Stimulated activated CD4-positive, alpha-beta T cell treated with anti-CD3 and anti-CD28 coated beads, TNF-alpha, amount 100 ng/mL, for 4 hours (primary cell): ENCODE data around the gene SGSM2.

Experiments
- DNase-seq, 3 experiments: peaks; one replicate each; pipeline ENCODE4 v3.0.0-alpha.2; 2020; ENCODE audit warnings: low read depth in 3 of 3

Gene SGSM2

DNA sequence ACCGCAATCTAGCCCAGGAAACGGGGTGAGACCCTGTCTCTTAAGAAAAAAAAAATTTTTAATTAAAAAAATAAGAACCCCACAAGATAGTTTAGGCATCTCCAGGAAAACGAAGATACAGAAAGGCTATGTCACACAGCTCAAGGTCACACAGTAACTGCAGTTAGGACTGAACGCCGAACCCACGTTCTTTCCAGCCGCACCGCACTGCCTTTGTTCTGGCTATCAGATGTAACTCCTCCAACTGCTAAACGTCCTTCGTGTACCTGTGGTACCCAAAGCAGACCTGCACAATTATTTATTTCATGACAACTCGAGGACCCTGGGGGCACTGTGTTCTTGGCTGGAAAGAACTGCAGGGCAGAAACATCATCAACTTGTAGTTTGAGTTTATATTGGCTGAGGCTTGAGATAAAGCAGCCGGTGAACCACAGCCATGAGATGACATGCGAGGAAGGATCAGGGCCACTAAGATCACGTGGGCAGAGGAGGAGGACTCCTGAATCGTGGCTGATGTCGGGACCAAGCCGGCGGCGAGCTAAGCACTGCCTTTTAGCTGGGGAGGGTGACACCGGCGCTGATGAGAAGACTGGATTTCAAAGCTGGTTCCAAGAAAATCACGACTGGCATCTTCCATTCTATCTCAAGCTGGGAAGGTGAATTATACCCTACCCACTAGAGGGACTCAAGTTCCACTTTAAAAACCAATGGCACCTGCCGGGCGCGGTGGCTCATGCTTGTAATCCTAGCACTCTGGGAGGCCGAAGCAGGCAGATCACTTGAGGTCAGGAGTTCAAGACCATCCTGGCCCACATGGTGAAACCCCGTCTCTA lies 84.2 kb downstream of the SGSM2 start:
- DNase-seq = no peak

DNA sequence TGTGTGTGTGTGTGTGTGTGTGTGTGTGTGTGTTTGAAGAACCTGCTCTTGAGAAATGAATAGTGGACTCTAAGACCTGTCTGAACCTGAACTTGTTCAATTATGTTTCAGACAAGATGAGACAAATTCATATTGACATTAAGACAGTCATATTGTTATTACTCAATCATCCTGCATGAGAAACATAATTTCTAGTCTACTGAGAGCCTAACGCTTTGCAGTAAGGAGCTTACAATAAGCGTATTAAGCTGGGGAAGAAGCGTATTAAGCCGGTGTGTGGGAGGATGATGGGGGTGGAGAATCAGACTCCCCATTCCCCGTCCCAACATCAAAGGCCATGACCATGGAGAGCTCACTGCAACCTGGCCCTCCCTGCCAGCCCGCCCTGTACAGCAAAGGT lies 86.0 kb downstream of the SGSM2 start:
- no peak for DNase-seq

DNA sequence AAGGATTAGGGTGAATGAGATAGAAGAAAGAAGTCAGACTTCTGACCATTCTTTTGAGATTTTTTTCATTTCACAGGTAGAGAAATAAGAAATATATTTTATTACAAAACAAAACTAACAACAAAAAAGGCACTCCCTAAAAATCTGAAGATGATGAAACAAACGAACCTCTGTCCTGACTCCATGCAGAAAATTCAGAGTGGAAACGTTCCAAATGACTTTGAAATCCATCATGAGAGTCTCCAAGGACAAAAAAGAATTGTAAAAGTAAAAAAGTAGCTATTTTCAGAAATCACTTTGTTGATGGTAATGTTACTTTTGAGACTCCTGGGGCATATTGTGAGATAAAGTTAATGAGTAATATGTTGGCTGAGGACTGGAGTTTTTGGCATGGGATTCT lies 89.9 kb downstream of the SGSM2 start:
- no peak for DNase-seq

DNA sequence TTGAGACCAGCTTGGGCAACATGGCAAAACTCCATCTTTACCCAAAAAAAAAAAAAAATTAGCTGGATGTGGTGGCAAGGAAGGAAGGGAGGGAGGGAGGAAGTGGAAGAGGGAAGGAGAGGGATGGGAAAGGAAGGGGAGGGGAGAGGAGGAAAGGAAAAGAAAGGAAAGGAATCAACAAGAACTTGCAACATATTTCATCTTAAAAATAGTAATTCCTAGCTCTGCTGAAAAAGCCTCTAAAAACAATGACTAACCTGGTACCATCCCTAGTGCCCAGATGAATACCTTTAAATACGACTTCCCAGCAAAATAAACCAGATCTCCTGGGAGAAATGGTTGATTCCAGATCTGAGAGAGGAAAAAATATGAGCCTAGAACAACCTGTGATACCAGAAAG lies 90.6 kb downstream of the SGSM2 start:
- DNase-seq = no peak
